ENCODE results near the gene SLC7A1.

Gene SLC7A1

GRCh38 chr13:29489650-29490560 lies 105.6 kb downstream of the SLC7A1 start:
- no peak for DNase-seq (ENCODE audit: low read depth, low spot score)

- no peak for DNase-seq (ENCODE audit: low read depth, low spot score)
These were observed 107.7 kb downstream of the SLC7A1 start for GRCh38 chr13:29487466-29488454.

GRCh38 chr13:29486551-29486950 lies 108.9 kb downstream of the SLC7A1 start:
- DNase-seq (ENCODE audit: low read depth, low spot score) = no peak

GRCh38 chr13:29484796-29485195 lies 110.7 kb downstream of the SLC7A1 start:
- DNase-seq (ENCODE audit: low read depth, low spot score) = no peak

- DNase-seq (ENCODE audit: low read depth, low spot score) = no peak
These were observed 111.3 kb downstream of the SLC7A1 start for GRCh38 chr13:29484236-29484635.

- no peak for DNase-seq (ENCODE audit: low read depth, low spot score)
These were observed 111.9 kb downstream of the SLC7A1 start for GRCh38 chr13:29483623-29484022.

- DNase-seq (ENCODE audit: low read depth, low spot score) = no peak
These were observed 112.3 kb downstream of the SLC7A1 start for GRCh38 chr13:29483211-29483610.

GRCh38 chr13:29482504-29482903 lies 113.0 kb downstream of the SLC7A1 start:
- DNase-seq (ENCODE audit: low read depth, low spot score) = no peak

DNA sequence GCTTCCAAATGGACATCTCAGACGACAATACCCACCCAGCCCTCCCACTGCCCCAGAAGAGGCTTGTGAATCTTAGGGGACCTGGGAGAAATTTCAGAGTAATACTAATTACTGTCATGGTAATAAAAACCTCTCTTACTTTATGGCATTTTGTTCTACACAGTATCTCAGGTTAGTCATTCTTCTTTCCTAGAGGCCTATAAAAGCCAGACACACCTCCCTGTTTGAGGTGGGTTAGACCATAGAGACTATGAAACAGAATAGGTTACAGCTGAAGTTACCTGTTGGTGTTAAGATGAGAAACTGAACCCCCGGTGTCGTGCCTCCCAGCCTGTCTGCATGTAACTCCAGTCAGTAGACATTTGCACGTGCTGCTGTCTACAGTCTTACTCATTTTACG lies 113.9 kb downstream of the SLC7A1 start:
- no peak for DNase-seq (ENCODE audit: low read depth, low spot score)

DNA sequence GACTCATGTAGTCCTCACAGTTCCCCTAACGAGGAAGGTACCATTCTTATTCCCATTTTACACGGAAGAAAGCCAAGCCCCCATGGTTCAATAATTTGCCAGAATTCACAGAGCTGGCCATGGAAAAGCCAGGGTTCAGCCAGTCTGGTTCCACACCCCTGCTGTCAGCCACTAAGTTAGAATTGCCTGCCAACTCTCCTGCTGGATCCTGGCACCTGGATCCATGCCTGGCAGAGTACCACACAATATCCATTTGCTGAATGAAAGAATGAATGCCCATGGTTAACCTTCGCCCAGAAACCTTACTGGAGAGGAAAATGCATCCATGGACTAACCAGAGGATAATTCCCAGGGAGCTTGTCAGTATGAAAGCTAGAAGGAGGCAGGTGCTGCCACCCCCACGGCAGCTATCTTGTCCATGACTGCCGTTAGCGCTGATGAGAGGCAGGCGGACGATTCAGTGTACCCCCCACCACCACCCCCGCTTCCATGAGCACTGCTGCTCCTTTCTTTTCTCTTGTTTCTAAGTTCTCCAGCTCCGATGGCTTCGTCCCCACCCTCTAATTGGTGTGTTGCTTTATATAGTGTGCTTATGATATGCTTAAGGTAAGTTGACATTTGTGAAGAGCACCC lies 114.5 kb downstream of the SLC7A1 start:
- no peak for DNase-seq (ENCODE audit: low read depth, low spot score)

GRCh38 chr13:29479716-29480492 lies 115.6 kb downstream of the SLC7A1 start:
- DNase-seq (ENCODE audit: low read depth, low spot score) = no peak

GRCh38 chr13:29476046-29476445 lies 119.4 kb downstream of the SLC7A1 start:
- DNase-seq (ENCODE audit: low read depth, low spot score) = no peak

DNA sequence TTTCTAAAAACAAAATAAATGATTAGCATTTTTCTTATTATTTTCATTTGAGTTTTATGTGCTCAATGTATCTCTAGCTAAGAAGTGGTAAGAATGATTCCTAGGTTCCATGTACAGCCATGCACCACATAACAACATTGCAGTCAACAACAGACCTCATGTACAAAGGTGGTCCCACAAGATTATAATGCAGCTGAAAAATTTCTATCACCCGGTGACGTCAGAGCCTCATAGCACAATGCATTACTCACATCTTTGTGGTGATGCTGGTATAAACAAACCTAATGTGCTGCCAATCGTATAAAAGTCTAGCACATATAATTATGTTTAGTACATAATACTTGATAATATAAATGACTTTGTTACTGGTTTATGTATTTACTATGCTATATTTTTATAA lies 120.5 kb downstream of the SLC7A1 start:
- no peak for DNase-seq (ENCODE audit: low read depth, low spot score)

- DNase-seq (ENCODE audit: low read depth, low spot score) = no peak
These were observed 122.3 kb downstream of the SLC7A1 start for GRCh38 chr13:29473166-29473565.

DNA sequence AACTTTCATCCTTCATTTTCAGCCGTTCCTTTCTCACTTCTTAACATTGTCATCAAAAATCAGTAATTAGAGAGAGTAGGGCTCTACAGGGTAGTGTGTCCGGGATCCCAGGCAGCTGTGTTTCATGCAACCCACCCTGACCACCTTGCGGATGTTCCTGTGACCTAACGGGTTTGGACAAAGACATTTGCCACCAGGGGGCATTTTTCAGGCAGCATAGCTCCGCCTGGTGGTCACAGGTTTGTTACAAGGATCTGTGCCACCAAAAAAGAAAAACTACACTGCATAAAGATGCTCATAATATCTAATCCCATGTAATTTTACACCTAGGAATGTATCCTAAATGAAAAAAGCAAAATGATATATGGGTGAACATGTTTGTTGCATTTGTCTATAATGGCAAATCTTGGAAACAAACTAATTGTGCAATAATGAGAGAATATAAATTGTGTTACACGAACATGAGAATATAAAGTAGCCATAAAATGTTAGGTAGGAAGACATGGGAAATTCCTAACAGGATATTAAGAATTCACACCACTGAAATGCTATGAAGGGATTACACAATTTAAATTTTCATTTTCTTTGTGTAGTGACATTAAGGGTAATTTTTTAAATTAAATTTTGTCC lies 123.0 kb downstream of the SLC7A1 start:
- DNase-seq (ENCODE audit: low read depth, low spot score) = no peak

DNA sequence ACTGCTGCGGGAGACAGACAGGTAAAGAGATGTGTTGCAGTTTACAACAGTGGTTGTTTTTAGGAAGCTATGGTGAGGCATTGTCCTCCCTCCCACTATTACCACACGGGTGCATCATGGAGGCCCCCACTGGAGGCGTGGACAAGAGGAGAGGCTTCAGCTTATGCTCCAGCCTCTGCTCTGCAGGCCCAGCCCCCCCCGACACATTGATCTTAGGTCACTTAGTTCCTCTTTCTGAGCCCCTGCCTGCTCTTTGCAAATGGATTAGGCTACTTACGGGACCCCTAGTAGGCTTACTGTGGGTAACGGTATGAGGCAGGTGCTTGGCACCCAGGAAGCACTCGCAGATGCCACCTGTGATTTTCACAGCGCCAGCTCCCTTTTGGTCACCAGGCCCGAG lies 123.9 kb downstream of the SLC7A1 start:
- no peak for DNase-seq (ENCODE audit: low read depth, low spot score)

GRCh38 chr13:29465741-29466293 lies 129.7 kb downstream of the SLC7A1 start:
- DNase-seq (ENCODE audit: low read depth, low spot score) = no peak

- DNase-seq (ENCODE audit: low read depth, low spot score) = no peak
These were observed 131.3 kb downstream of the SLC7A1 start for GRCh38 chr13:29464105-29464679.

DNA sequence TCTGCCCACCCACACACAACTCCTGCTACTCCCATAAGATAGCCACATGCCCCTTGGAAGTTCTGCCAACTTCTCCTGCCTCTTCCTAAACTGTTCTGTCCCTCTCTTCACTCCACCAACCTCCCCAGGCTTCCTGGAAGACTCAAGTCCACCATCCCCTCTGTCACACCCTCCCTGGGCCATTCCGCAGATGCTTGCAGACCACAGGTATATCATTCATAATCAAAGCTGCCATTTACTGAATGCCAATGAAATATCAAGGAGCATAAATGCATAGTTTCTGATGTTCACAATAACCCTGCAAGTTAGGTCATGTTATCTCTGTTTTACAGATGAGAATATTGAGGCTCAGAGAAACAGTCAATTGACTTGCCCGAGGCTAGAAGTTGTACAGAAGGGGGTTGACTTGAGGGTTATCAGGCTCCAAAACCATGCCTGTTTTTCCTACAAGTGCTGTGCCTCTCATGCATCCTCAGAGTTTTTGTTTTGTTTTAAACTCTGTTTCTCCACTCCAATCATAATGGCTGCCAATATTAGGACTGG lies 135.6 kb downstream of the SLC7A1 start:
- DNase-seq (ENCODE audit: low read depth, low spot score) = no peak
